CD4-positive, alpha-beta T cell treated with Interleukin-15 for 4 hours (primary cell): Measurements from ENCODE around the gene DDX27.

Experiments
- DNase-seq: peaks from one replicate; pipeline ENCODE4 v3.0.0-alpha.2; 2020; ENCODE audit warnings: low spot score

DDX27 gene

GRCh38 chr20:49288784-49289696 lies 69.8 kb downstream of the DDX27 start:
- no peak for DNase-seq

GRCh38 chr20:49290608-49291191 lies 71.5 kb downstream of the DDX27 start:
- no peak for DNase-seq

- DNase-seq: no peak
These were observed 72.0 kb downstream of the DDX27 start for GRCh38 chr20:49291200-49291599.

GRCh38 chr20:49292010-49292409 lies 72.8 kb downstream of the DDX27 start:
- DNase-seq: no peak

GRCh38 chr20:49293122-49293521 lies 73.9 kb downstream of the DDX27 start:
- DNase-seq: no peak
